ENCODE results near the gene PTPRQ.

The PTPRQ gene

DNA sequence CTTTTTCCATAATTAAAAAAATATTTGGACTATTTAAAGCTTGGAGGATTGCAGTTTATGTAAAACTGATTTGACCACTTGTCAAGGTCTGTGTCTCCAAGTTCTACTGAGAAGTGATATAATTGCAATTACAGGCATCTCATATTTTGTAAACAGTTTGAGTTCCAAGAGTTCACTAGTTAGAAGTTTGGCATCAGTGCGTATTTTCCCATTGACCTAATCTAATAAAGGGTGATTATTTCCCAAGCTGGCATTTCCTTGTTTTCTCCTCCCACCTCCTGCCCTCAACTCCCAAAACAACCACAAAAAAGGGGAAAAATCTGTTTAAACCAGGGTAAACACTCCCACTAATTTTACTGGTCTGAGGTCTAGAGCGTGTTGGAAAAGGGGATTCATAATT lies 260.4 kb downstream of the PTPRQ start:
- Histone ChIP-seq H3K27ac (ENCODE audit: low read depth, low read length) (no peak overlapping the region), H3K4me1 (ENCODE audit: insufficient read depth, low read length) (peaks cover 27% of the 10 kb centered on the region), H3K9ac (ENCODE audit: low read depth, low read length) (no peak overlapping the region), H3K36me3 (ENCODE audit: insufficient read depth, low read length) (no peaks in the 10 kb centered on the region), H3K4me3 (ENCODE audit: low read length) (no peak overlapping the region), H3K27me3 (ENCODE audit: insufficient read depth, low read length) (peaks cover 58% of the 10 kb centered on the region), H3K9me3 (ENCODE audit: insufficient read depth, low read depth, low read length) (no peaks in the 10 kb centered on the region)
- WGBS, result 86% methylated on average over 1 of the region's 2 CpGs

DNA sequence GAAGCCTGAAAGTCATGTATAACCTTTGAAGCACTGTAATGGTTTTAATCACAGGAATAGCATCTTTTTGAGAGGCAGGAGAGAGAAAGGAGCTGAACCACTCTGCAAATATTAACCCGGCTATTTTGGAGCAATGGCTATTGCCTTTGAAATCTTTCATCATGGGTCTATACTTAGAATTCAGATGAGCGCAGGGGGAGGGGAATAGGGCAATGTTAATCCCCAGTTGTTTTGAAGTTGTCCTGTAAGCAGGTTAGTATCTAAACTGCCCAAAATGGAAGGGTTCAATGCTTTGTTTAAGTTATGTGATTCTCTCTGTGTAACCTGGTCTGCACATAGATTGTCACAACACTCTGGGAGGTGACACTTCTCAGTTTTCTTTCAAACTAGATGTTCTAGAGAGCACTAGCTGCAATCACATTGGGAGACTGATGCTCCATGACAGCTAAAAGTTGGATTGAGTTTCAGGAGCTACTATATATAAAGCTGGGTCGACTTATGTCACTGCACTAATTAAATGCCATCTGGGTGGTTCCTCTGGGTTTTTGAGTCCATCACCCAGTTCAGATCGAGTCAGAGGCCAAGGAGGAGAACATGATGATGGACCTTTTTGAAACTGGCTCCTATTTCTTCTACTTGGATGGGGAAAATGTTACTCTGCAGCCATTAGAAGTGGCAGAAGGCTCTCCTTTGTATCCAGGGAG lies 263.2 kb downstream of the PTPRQ start, which contains the start of gene MYF6:
Gene MYF6, plus strand, starts transcription at position 509 of the 704 bp plus-strand sequence. Its CDS starts 86 bp downstream, at position 595.
- Histone ChIP-seq H3K27ac (ENCODE audit: low read depth, low read length) (no peak within 1 kb of the TSS), H3K4me1 (ENCODE audit: insufficient read depth, low read length) (peaks cover 41% of the 10 kb centered on the region), H3K9me3 (ENCODE audit: insufficient read depth, low read depth, low read length) (no peaks in the 10 kb centered on the region), H3K9ac (ENCODE audit: low read depth, low read length) (no peak within 1 kb of the TSS), H3K27me3 (ENCODE audit: insufficient read depth, low read length) (peaks cover 87% of the 10 kb centered on the region), H3K36me3 (ENCODE audit: insufficient read depth, low read length) (no peaks in the 10 kb centered on the region), H3K4me3 (ENCODE audit: low read length) (peak within 1 kb of the TSS; percentile 43)
- WGBS, result 81% methylated on average over 4 of the region's 4 CpGs

DNA sequence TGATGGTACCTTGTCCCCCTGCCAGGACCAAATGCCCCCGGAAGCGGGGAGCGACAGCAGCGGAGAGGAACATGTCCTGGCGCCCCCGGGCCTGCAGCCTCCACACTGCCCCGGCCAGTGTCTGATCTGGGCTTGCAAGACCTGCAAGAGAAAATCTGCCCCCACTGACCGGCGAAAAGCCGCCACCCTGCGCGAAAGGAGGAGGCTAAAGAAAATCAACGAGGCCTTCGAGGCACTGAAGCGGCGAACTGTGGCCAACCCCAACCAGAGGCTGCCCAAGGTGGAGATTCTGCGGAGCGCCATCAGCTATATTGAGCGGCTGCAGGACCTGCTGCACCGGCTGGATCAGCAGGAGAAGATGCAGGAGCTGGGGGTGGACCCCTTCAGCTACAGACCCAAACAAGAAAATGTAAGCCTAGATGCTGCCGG lies 263.8 kb downstream of the PTPRQ start:
- Histone ChIP-seq H3K27me3 (ENCODE audit: insufficient read depth, low read length) (peaks cover 91% of the 10 kb centered on the region), H3K9me3 (ENCODE audit: insufficient read depth, low read depth, low read length) (no peaks in the 10 kb centered on the region), H3K9ac (ENCODE audit: low read depth, low read length) (no peak overlapping the region), H3K4me1 (ENCODE audit: insufficient read depth, low read length) (peaks cover 43% of the 10 kb centered on the region), H3K27ac (ENCODE audit: low read depth, low read length) (no peak overlapping the region), H3K36me3 (ENCODE audit: insufficient read depth, low read length) (no peaks in the 10 kb centered on the region), H3K4me3 (ENCODE audit: low read length) (peak overlapping the region; percentile 43)
- 27% methylated on average over 21 of the region's 21 CpGs for WGBS

DNA sequence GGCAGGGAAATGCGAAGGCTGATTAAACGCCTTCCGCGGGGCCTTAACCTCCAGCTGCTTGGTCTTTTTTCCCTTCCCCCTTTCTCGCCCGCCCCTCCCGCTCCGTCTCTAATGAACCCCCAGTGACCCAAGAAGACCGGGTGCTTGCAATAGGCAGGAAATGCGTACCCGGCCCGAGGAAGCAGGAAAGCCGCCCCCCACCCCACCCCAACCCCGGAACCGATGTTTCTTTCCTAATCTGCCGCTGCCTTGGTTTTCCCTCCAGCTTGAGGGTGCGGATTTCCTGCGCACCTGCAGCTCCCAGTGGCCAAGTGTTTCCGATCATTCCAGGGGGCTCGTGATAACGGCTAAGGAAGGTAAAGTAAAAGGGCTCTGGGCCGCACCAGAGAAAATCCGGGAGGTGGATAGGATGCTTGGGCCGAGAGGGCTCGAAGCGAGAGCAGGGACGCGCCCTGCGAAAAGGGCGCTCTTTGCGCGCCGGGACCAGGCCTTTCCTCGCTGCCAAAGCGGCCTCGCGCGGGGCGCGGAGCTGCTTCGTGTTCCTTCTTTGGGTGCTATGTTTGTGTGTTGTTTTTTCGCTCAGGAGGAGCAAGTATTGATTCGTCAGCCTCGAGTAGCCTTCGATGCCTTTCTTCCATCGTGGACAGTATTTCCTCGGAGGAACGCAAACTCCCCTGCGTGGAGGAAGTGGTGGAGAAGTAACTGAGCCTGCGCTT lies 264.4 kb downstream of the PTPRQ start:
- Histone ChIP-seq H3K9ac (ENCODE audit: low read depth, low read length) (no peak overlapping the region), H3K27ac (ENCODE audit: low read depth, low read length) (no peak overlapping the region), H3K9me3 (ENCODE audit: insufficient read depth, low read depth, low read length) (no peaks in the 10 kb centered on the region), H3K36me3 (ENCODE audit: insufficient read depth, low read length) (no peaks in the 10 kb centered on the region), H3K4me1 (ENCODE audit: insufficient read depth, low read length) (peaks cover 44% of the 10 kb centered on the region), H3K27me3 (ENCODE audit: insufficient read depth, low read length) (peaks cover 96% of the 10 kb centered on the region), H3K4me3 (ENCODE audit: low read length) (peak overlapping the region; percentile 43)
- 4% methylated on average over 50 of the region's 50 CpGs for WGBS

DNA sequence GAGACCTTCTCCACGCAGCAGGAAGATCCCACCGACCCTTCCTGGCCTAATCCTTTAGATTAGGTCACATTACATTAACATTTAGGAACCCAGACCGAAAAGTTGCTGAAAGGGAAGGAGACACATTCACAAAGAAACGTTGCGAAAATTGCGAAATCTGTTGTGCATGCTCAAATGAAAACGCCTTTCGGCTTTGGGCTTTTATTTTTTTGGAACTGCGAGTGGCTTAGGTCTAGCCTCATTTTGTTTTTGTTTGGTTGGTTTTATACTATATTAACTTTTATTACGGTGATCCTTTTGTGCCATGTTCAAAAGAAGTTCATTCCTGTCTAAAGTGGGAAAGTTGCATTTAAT lies 264.9 kb downstream of the PTPRQ start:
- WGBS, result 17% methylated on average over 10 of the region's 10 CpGs
- Histone ChIP-seq H3K4me1 (ENCODE audit: insufficient read depth, low read length) (peaks cover 48% of the 10 kb centered on the region), H3K27me3 (ENCODE audit: insufficient read depth, low read length) (peaks cover 100% of the 10 kb centered on the region), H3K9me3 (ENCODE audit: insufficient read depth, low read depth, low read length) (no peaks in the 10 kb centered on the region), H3K4me3 (ENCODE audit: low read length) (peak overlapping the region; percentile 43), H3K27ac (ENCODE audit: low read depth, low read length) (no peak overlapping the region), H3K36me3 (ENCODE audit: insufficient read depth, low read length) (no peaks in the 10 kb centered on the region), H3K9ac (ENCODE audit: low read depth, low read length) (no peak overlapping the region)

DNA sequence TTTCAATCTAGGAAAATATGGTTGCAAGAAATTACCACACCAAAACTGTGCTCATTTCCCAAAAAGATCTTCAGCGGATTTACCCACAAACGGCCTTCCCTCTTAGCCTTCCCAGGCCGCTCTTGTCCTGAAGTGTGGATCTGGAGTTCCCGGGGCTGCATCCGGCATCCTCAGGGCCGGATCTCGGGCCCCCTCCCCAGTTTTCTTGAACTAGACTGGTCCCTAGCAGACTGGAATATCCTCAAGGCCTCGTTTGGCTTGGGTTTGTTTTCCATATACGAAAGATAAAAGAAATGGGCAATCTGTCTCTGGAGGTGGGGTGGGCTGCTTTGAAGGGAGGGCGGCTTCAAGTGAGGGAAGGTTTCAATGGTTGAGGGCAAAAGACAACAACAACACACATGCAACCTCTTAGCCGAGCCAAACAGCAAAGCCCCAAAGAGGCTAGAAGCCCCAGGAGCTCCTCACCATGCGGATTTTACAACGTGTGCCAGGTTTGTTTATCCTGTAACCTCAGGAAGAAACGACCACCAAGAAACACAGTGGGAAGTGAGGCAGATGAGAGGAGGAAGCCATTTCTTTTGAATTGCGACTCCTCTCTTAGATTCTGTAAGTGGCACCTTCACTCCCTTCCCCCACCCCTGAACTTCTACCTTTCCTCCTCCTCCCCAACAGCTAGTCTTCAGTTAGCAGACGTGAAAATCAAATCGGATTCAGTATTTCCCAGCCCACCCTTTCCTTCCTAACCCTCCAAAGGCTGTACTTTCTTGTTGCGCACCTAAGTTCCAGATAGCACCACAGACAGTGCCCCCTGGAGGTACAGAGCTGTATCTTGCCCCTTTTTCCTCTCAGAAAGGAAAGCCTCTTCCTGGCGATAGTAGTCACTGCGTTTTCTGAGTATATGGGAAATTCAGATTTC lies 266.0 kb downstream of the PTPRQ start:
- Histone ChIP-seq H3K36me3 (ENCODE audit: insufficient read depth, low read length) (no peaks in the 10 kb centered on the region), H3K9ac (ENCODE audit: low read depth, low read length) (no peak overlapping the region), H3K27me3 (ENCODE audit: insufficient read depth, low read length) (peaks cover 100% of the 10 kb centered on the region), H3K4me1 (ENCODE audit: insufficient read depth, low read length) (peaks cover 57% of the 10 kb centered on the region), H3K27ac (ENCODE audit: low read depth, low read length) (no peak overlapping the region), H3K4me3 (ENCODE audit: low read length) (peak overlapping the region; percentile 53), H3K9me3 (ENCODE audit: insufficient read depth, low read depth, low read length) (no peaks in the 10 kb centered on the region)
- WGBS, result 30% methylated on average over 20 of the region's 20 CpGs

DNA sequence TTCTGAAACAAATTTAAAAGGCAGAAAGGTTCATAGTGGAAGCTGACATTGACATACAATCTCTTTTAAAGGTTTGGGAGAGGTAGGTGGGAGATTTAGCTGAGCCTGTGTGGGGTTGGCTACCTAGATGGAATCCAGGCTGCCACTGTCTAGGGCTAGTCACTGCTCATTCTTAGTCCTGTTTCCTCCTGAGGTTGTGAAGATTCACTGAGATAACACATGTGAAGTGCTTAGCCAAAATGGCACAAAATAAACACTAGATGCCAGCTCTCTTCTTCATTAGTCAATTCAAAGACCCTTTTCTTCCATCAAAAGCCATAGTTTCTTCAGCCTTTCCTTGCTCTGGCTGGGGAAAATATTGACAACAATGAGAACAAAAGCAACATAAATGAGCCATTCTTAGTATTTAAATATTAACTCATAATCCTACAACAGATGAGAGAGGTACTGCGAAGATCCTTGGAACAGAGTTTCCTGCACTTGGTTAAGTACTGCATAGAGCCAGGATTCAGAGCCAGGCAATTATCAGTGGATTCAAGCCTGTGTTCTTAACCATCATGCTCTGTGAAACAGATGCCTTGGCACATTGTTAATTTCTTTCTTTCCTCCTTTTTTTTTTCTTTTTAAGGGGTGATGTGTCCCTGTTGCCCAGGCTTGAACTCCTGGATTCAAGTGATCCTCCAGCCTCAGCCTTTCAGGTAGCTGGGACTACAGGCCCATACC lies 266.9 kb downstream of the PTPRQ start:
- Histone ChIP-seq H3K9me3 (ENCODE audit: insufficient read depth, low read depth, low read length) (no peaks in the 10 kb centered on the region), H3K9ac (ENCODE audit: low read depth, low read length) (no peak overlapping the region), H3K4me1 (ENCODE audit: insufficient read depth, low read length) (peaks cover 62% of the 10 kb centered on the region), H3K36me3 (ENCODE audit: insufficient read depth, low read length) (no peaks in the 10 kb centered on the region), H3K27me3 (ENCODE audit: insufficient read depth, low read length) (peaks cover 100% of the 10 kb centered on the region), H3K27ac (ENCODE audit: low read depth, low read length) (no peak overlapping the region), H3K4me3 (ENCODE audit: low read length) (peak overlapping the region; percentile 53; the same call in 1 of the 2 replicates)
- WGBS, result 92% methylated on average over 1 of the region's 1 CpG

DNA sequence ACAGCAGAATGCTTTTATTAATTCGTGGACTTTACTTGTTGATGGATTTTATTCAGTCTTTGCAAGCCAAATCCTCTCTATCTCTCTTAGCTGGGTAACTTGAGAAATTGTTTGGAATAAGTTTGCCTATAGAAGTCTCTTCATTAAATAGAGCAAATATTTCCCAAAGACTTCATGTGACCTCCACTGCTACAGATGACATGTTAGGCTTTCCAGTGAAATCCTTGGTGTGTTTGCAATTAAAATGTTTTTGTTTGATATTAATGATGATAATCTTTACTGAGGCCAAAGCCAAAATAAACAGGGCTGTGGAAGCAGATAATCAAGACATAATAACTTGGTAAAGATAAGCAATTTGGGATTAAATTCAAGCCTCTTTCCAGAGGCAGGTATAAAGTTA lies 267.8 kb downstream of the PTPRQ start:
- peaks cover 100% of the 10 kb centered on the region for H3K27me3 ChIP-seq (ENCODE audit: insufficient read depth, low read length)
- peaks cover 66% of the 10 kb centered on the region for H3K4me1 ChIP-seq (ENCODE audit: insufficient read depth, low read length)

DNA sequence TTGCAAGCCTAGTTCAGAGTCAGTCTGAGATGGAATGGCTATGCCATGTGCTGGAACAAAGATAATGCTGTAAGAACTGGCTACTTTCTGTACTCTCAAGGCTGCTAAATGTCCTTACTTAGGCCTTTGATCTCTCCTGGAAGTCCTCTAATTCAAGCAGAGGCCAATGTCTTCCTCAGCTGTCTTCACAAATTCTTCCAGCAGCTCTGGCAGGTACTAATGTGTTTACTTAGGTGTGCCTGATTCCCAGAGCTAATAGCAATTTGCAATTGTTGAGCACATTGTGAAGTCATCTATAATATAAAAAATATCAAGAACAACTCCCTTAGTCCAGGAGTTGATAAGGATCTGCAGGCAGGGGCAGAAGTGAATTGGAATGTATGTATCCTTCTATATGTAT lies 268.8 kb downstream of the PTPRQ start:
- peaks cover 61% of the 10 kb centered on the region for H3K4me1 ChIP-seq (ENCODE audit: insufficient read depth, low read length)
- no peak overlapping the region for H3K27ac ChIP-seq (ENCODE audit: low read depth, low read length)

More for the DNA sequence above, 267.8 kb downstream of the PTPRQ start:
- Histone ChIP-seq H3K36me3 (ENCODE audit: insufficient read depth, low read length) (no peaks in the 10 kb centered on the region), H3K9me3 (ENCODE audit: insufficient read depth, low read depth, low read length) (no peaks in the 10 kb centered on the region), H3K4me3 (ENCODE audit: low read length) (no peak overlapping the region), H3K9ac (ENCODE audit: low read depth, low read length) (no peak overlapping the region), H3K27ac (ENCODE audit: low read depth, low read length) (no peak overlapping the region)
- 100% methylated on average over 1 of the region's 1 CpG for WGBS

DNA sequence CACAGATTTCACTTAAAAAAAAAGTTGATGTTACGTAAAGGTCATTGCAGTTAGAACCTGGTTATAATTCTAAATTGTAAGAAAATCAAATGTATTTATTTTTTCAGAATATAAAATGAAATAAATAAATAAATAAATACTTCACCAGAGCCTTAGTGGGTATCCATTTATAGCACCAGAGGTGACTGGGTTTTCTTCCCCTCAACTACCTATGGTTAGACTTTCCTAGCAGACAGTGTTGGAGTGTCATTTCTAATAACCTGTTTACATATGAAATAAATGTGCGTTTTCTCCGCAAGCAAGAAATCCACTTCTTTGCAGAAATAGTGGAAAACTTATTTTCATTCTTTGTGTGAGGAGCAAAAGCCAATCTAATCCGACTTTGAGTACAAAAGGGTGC lies 269.4 kb downstream of the PTPRQ start:
- 90% methylated on average over 3 of the region's 4 CpGs for WGBS
- H3K27ac ChIP-seq (ENCODE audit: low read depth, low read length), result no peak overlapping the region
- H3K4me1 ChIP-seq (ENCODE audit: insufficient read depth, low read length), result peaks cover 59% of the 10 kb centered on the region
- no peaks in the 10 kb centered on the region for H3K9me3 ChIP-seq (ENCODE audit: insufficient read depth, low read depth, low read length)
- peaks cover 100% of the 10 kb centered on the region for H3K27me3 ChIP-seq (ENCODE audit: insufficient read depth, low read length)
- no peak overlapping the region for H3K9ac ChIP-seq (ENCODE audit: low read depth, low read length)
- H3K36me3 ChIP-seq (ENCODE audit: insufficient read depth, low read length), result no peaks in the 10 kb centered on the region
- H3K4me3 ChIP-seq (ENCODE audit: low read length), result peak overlapping the region; percentile 38

More for the DNA sequence above, 268.8 kb downstream of the PTPRQ start:
- H3K9ac ChIP-seq (ENCODE audit: low read depth, low read length), result no peak overlapping the region
- no peak overlapping the region for H3K4me3 ChIP-seq (ENCODE audit: low read length)
- H3K36me3 ChIP-seq (ENCODE audit: insufficient read depth, low read length), result no peaks in the 10 kb centered on the region
- no peaks in the 10 kb centered on the region for H3K9me3 ChIP-seq (ENCODE audit: insufficient read depth, low read depth, low read length)
- peaks cover 100% of the 10 kb centered on the region for H3K27me3 ChIP-seq (ENCODE audit: insufficient read depth, low read length)
